Stimulated activated CD4-positive, alpha-beta T cell treated with anti-CD3 and anti-CD28 coated beads, TNF-alpha, amount 100 ng/mL, for 24 hours (primary cell): Measurements from ENCODE around the gene MARK4.
"Not testable (repeated sequence)": the region's sequence is repeated elsewhere in the genome, so short reads cannot be mapped to it uniquely, and the experiment has no call there.

Source experiments
- DNase-seq, 3 experiments: peaks; one replicate each; pipeline ENCODE4 v3.0.0-alpha.2; 2020; ENCODE audit warnings: low read depth in 3 of 3

MARK4 gene

GRCh38 chr19:45305421-45305820, 54.4 kb downstream of the MARK4 start:
- DNase-seq, result no peak

GRCh38 chr19:45306040-45306439, 55.0 kb downstream of the MARK4 start:
- no peak for DNase-seq

- DNase-seq, result no peak
Measured at GRCh38 chr19:45306518-45307027, 55.5 kb downstream of the MARK4 start.

GRCh38 chr19:45307361-45307760, 56.3 kb downstream of the MARK4 start:
- DNase-seq, result no peak

GRCh38 chr19:45309322-45309721, 58.3 kb downstream of the MARK4 start:
- not testable (repeated sequence) for DNase-seq

- DNase-seq, result no peak
Measured at GRCh38 chr19:45311621-45312020, 60.5 kb downstream of the MARK4 start.

GRCh38 chr19:45312285-45312684, 61.2 kb downstream of the MARK4 start:
- not testable (repeated sequence) for DNase-seq

- DNase-seq, result no peak
Measured at GRCh38 chr19:45314708-45315245, 63.7 kb downstream of the MARK4 start.

GRCh38 chr19:45315304-45315703, 64.2 kb downstream of the MARK4 start:
- DNase-seq, result no peak

- DNase-seq, result no peak
Measured at GRCh38 chr19:45320997-45321775, 70.1 kb downstream of the MARK4 start.

GRCh38 chr19:45321848-45322247, 70.8 kb downstream of the MARK4 start:
- no peak for DNase-seq

- no peak for DNase-seq
Measured at GRCh38 chr19:45322311-45322710, 71.2 kb downstream of the MARK4 start.

GRCh38 chr19:45322744-45323281, 71.7 kb downstream of the MARK4 start, which contains the start of gene CKM:
Gene CKM, minus strand, starts transcription at chr19:45322875. Its CDS starts 3,162 bp downstream, at chr19:45319713.
- no peak for DNase-seq

- DNase-seq, result no peak
Measured at GRCh38 chr19:45323671-45324081, 72.6 kb downstream of the MARK4 start.

- DNase-seq, result no peak
Measured at GRCh38 chr19:45324349-45324907, 73.4 kb downstream of the MARK4 start.

GRCh38 chr19:45327404-45328143, 76.5 kb downstream of the MARK4 start:
- DNase-seq, result no peak

- no peak for DNase-seq
Measured at GRCh38 chr19:45331411-45331810, 80.3 kb downstream of the MARK4 start.

- DNase-seq, result no peak
Measured at GRCh38 chr19:45333609-45334303, 82.7 kb downstream of the MARK4 start.

- DNase-seq, result not testable (repeated sequence)
Measured at GRCh38 chr19:45334881-45335280, 83.8 kb downstream of the MARK4 start.

- DNase-seq, result no peak
Measured at GRCh38 chr19:45336696-45337251, 85.7 kb downstream of the MARK4 start.

GRCh38 chr19:45339629-45340028, 88.6 kb downstream of the MARK4 start:
- DNase-seq, result no peak
